HAP-1 (cell line): Measurements from ENCODE around the gene HIVEP1.
"Not testable (repeated sequence)": the region's sequence is repeated elsewhere in the genome, so short reads cannot be mapped to it uniquely, and the experiment has no call there.

Source experiments
- DNase-seq, 2 experiments: peaks; one replicate each; pipeline ENCODE4 v3.0.0-alpha.2; 2016 to 2020; ENCODE audit warnings: low spot score in 2 of 2
- H3K27me3 ChIP-seq: fragments of 250-450 bp; sonication (Bioruptor Pico); 2 replicates; pipeline ENCODE4 v1.5.1; 2020; ENCODE audit warnings: low read depth, mild to moderate bottlenecking, moderate library complexity
- H3K36me3 ChIP-seq: fragments of 250-450 bp; sonication (Bioruptor Pico); replicated peaks from 2 replicates; pipeline ENCODE4 v1.5.1; 2020; ENCODE audit warnings: mild to moderate bottlenecking
- H3K4me1 ChIP-seq: fragments of 250-450 bp; sonication (Bioruptor Pico); 2 replicates; pipeline ENCODE4 v1.5.1; 2020; ENCODE audit warnings: mild to moderate bottlenecking
- H3K4me3 ChIP-seq: fragments of 250-450 bp; sonication (Bioruptor Pico); 2 replicates; pipeline ENCODE4 v1.5.1; 2020; ENCODE audit warnings: mild to moderate bottlenecking, moderate library complexity
- H3K9me3 ChIP-seq: fragments of 250-450 bp; sonication (Bioruptor Pico); 2 replicates; pipeline ENCODE4 v1.5.1; 2020; ENCODE audit warnings: mild to moderate bottlenecking, moderate library complexity
- in situ Hi-C: fragments of 300-500 bp; cut with MboI; formaldehyde crosslinking; loops from 3 replicates; pipeline ENCODE4 v1.14.3; 2020; ENCODE audit warnings: low sequenced_read_pairs, inconsistent platforms, mixed read lengths

Gene HIVEP1

DNA sequence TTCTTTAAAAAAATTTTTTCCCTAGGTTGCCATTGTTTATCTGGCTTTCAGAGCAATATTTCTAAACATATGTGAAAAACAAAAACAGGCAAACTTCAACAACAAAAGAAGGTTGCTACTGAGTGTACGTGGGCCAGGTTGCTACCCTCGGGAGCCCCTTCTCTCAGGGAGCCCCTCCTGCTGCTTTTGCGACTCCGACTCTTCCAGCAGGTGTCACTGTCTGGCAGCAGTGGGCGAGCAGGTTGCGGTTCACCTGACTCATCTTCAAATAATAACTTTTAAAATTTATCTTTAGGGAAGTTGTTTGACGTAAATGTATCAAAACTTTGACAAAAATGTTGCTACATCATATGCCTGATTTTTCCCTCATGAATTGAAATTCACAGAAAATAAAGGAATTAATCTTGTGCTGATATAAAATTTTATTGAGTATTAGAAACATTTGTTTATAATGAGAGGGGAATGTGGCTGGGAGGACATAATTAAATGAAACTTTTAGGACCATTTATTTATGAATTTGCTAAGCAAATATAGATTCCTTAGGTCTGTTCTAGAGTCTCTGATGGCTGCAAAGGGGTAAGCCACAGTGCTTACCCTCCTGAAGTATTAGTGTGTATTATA, 138.8 kb downstream of the HIVEP1 start:
- Histone ChIP-seq H3K36me3 (no peaks in the 10 kb centered on the region), H3K4me3 (no peak overlapping the region), H3K27me3 (no peaks in the 10 kb centered on the region), H3K9me3 (no peaks in the 10 kb centered on the region), H3K4me1 (peaks cover 9% of the 10 kb centered on the region)
- DNase-seq = peak in 1 of 2 experiments; percentile 66
- in situ Hi-C loops = no loop called here

DNA sequence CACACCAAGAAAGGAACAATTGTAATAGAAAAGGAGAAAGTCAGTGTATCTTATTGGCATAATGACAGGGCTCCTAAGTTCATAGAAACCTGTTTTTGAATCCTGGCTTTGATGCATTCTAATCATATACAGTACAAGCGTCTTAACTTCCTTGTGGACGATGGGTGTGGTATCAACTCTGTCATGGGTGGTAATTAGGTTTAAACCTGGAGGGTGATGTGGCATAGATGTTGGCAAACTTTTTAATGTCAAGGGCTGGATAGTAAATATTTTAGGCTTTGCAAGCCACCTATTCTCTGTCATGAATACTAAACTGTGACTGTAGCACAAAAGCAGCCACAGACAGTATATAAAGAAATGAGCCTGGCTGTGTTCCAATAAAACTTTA, 139.3 kb downstream of the HIVEP1 start:
- H3K4me3 ChIP-seq = no peak overlapping the region
- no peaks in the 10 kb centered on the region for H3K27me3 ChIP-seq
- in situ Hi-C loops = no loop called here
- H3K9me3 ChIP-seq = no peaks in the 10 kb centered on the region
- H3K4me1 ChIP-seq = peaks cover 9% of the 10 kb centered on the region
- DNase-seq = no peak
- H3K36me3 ChIP-seq = no peaks in the 10 kb centered on the region

- in situ Hi-C loops = no loop called here
- no peaks in the 10 kb centered on the region for H3K27me3 ChIP-seq
- no peaks in the 10 kb centered on the region for H3K36me3 ChIP-seq
- no peak for DNase-seq
- peaks cover 9% of the 10 kb centered on the region for H3K4me1 ChIP-seq
- no peaks in the 10 kb centered on the region for H3K9me3 ChIP-seq
- H3K4me3 ChIP-seq = no peak overlapping the region
Observed at GRCh38 chr6:12152023-12152970, 140.2 kb downstream of the HIVEP1 start.

- in situ Hi-C loops, H3K4me1 ChIP-seq, H3K27me3 ChIP-seq, H3K36me3 ChIP-seq, H3K9me3 ChIP-seq, DNase-seq, H3K4me3 ChIP-seq: not testable (repeated sequence)
Observed at GRCh38 chr6:12155769-12156168, 143.7 kb downstream of the HIVEP1 start.

- in situ Hi-C loops = no loop called here
- DNase-seq = no peak
- no peaks in the 10 kb centered on the region; the same call in none of the 2 replicates for H3K36me3 ChIP-seq
- no peak overlapping the region for H3K4me3 ChIP-seq
- no peaks in the 10 kb centered on the region for H3K9me3 ChIP-seq
- no peaks in the 10 kb centered on the region for H3K27me3 ChIP-seq
- H3K4me1 ChIP-seq = no peaks in the 10 kb centered on the region
Observed at GRCh38 chr6:12158686-12159415, 146.7 kb downstream of the HIVEP1 start.

DNA sequence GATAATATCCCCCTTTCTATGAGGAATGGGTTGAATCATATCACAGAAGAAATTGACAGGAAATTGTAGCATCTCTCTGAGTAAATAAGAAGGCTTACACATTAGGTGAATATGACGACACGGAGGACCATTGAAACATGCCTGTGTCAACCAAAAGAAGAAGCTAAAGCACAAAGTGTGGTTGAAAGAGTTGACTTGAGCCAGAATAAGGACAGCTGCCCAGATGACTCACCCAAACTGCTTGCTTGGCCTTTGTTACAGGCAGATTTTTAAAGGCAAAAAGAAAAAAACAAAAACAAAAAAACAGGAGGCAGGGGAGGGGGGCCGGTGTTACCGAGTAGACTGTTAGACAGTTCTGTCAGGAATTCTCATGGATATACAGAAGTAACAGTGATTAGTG, 148.2 kb downstream of the HIVEP1 start:
- H3K4me1 ChIP-seq = no peaks in the 10 kb centered on the region
- in situ Hi-C loops = no loop called here
- no peaks in the 10 kb centered on the region; the same call in none of the 2 replicates for H3K36me3 ChIP-seq
- no peaks in the 10 kb centered on the region for H3K9me3 ChIP-seq
- no peak overlapping the region for H3K4me3 ChIP-seq
- no peaks in the 10 kb centered on the region for H3K27me3 ChIP-seq
- no peak for DNase-seq

DNA sequence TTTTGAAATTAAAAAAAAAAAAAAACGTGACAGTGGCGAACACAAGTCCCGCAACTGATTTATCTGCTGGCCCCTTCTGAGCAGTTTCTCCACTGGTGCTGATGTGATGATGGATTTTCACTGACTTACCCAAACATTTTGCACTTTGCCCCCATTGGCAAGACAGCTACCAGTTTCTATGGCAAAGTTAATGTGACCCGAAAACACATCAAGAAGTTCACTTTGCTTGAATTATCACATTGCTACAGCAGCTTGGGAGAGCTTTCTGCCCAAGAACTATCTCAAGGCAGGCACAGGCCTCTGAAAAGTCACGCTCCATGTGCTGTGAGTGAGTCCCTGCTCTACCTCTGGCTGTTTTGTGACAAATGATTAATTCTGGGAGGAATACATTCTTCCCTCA, 150.1 kb downstream of the HIVEP1 start:
- Histone ChIP-seq H3K36me3 (no peaks in the 10 kb centered on the region; the same call in none of the 2 replicates), H3K4me3 (no peak overlapping the region), H3K27me3 (no peaks in the 10 kb centered on the region), H3K9me3 (no peaks in the 10 kb centered on the region), H3K4me1 (no peaks in the 10 kb centered on the region)
- in situ Hi-C loops = no loop called here
- no peak for DNase-seq

GRCh38 chr6:12163149-12163548, 151.0 kb downstream of the HIVEP1 start:
- no peak for DNase-seq
- H3K9me3 ChIP-seq = no peaks in the 10 kb centered on the region
- H3K4me3 ChIP-seq = no peak overlapping the region
- H3K4me1 ChIP-seq = no peaks in the 10 kb centered on the region
- H3K27me3 ChIP-seq = no peaks in the 10 kb centered on the region
- no peaks in the 10 kb centered on the region; the same call in none of the 2 replicates for H3K36me3 ChIP-seq
- in situ Hi-C loops = no loop called here

- Histone ChIP-seq H3K27me3 (no peaks in the 10 kb centered on the region), H3K4me1 (no peaks in the 10 kb centered on the region), H3K36me3 (no peaks in the 10 kb centered on the region; the same call in none of the 2 replicates), H3K4me3 (no peak overlapping the region), H3K9me3 (no peaks in the 10 kb centered on the region)
- no peak for DNase-seq
- in situ Hi-C loops = no loop called here
Observed at GRCh38 chr6:12163744-12164507, 151.8 kb downstream of the HIVEP1 start.

- no peaks in the 10 kb centered on the region for H3K9me3 ChIP-seq
- no peak for DNase-seq
- no peaks in the 10 kb centered on the region for H3K4me1 ChIP-seq
- in situ Hi-C loops = no loop called here
- no peaks in the 10 kb centered on the region for H3K27me3 ChIP-seq
- H3K4me3 ChIP-seq = no peak overlapping the region
- H3K36me3 ChIP-seq = no peaks in the 10 kb centered on the region; the same call in none of the 2 replicates
Observed at GRCh38 chr6:12164508-12164770, 152.3 kb downstream of the HIVEP1 start.

DNA sequence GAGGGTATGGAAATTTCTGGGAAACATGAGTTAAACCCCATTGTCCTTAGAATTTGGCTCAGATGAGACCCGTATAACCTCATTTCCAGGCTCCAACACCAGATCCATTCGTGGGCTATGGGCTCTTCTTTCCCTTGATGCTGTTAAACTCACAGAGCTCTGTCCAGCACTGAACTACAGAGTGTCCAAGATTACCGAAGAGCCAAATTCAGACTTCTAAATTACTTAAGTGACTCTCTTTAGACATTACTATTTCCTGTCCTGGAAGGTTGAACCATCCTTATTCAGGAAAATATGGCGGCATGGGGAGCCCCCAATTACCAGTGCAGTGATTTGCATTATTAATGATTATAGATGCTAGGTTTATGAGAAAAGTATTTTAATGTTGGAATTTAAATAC, 153.2 kb downstream of the HIVEP1 start:
- H3K36me3 ChIP-seq = no peaks in the 10 kb centered on the region; the same call in none of the 2 replicates
- no peak for DNase-seq
- H3K27me3 ChIP-seq = no peaks in the 10 kb centered on the region
- no peaks in the 10 kb centered on the region for H3K9me3 ChIP-seq
- in situ Hi-C loops = no loop called here
- H3K4me1 ChIP-seq = no peaks in the 10 kb centered on the region
- no peak overlapping the region for H3K4me3 ChIP-seq

DNA sequence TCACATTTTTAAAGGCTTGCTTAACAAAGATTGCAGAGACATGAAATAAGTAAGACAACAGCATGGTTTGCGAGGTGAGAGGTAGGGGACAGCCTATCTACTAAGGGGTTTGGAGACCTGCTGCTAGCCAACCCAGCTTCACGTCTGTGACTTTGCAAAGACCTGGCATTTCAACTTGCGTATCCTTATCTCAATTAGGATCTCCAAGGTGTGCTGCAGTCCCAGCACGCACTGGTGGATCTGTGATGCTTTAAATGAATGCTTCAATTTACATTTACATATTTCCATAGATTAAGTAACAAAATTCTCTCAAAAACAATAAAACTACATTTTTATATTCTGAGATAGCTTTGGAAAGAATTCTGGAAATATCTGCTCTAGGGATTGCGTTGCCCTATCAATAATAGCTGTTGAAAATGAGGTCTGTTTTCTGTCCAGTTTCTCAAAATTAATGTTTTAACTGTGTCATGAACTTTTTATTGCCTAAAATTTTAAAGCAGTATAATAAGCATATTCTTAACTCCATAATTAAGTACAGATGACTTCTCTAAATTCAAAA, 153.7 kb downstream of the HIVEP1 start:
- H3K4me3 ChIP-seq = no peak overlapping the region
- no peaks in the 10 kb centered on the region for H3K4me1 ChIP-seq
- in situ Hi-C loops = no loop called here
- no peaks in the 10 kb centered on the region; the same call in none of the 2 replicates for H3K36me3 ChIP-seq
- no peak for DNase-seq
- no peaks in the 10 kb centered on the region for H3K27me3 ChIP-seq
- no peaks in the 10 kb centered on the region for H3K9me3 ChIP-seq

GRCh38 chr6:12169377-12169776, 157.3 kb downstream of the HIVEP1 start:
- in situ Hi-C loops = no loop called here
- H3K27me3 ChIP-seq = no peaks in the 10 kb centered on the region
- H3K9me3 ChIP-seq = no peaks in the 10 kb centered on the region
- no peaks in the 10 kb centered on the region for H3K36me3 ChIP-seq
- H3K4me1 ChIP-seq = peaks cover 15% of the 10 kb centered on the region
- no peak for DNase-seq
- no peak overlapping the region for H3K4me3 ChIP-seq
